Measurements from ENCODE around the gene PPOX.

The PPOX gene

GRCh38 chr1:161207173-161207572, 40.9 kb downstream of the PPOX start:
- WGBS, 2 experiments: 89 to 90% methylated on average over 8 of the region's 8 CpGs
- H3K27ac ChIP-seq (ENCODE audit: insufficient read depth, low read depth, low read length, poor library complexity, severe bottlenecking): no peak overlapping the region

GRCh38 chr1:161209790-161210409, 43.7 kb downstream of the PPOX start:
- 53 to 61% methylated on average over 10 to 11 of the region's 11 CpGs for WGBS, 2 experiments
- Histone ChIP-seq H3K4me1 (ENCODE audit: control insufficient read depth, insufficient read depth, low read length) (no peaks in the 10 kb centered on the region), H3K4me3 (ENCODE audit: insufficient read depth, low read depth, low read length) (no peak overlapping the region), H3K9me3 (ENCODE audit: control insufficient read depth, low read length) (no peaks in the 10 kb centered on the region), H3K27ac (ENCODE audit: insufficient read depth, low read depth, low read length, poor library complexity, severe bottlenecking) (no peak overlapping the region), H3K36me3 (ENCODE audit: control insufficient read depth, insufficient read depth, low read length) (peaks cover 61% of the 10 kb centered on the region), H3K27me3 (ENCODE audit: control insufficient read depth, insufficient read depth, low read length, poor library complexity, severe bottlenecking) (no peaks in the 10 kb centered on the region)

More at GRCh38 chr1:161207173-161207572, 40.9 kb downstream of the PPOX start:
- H3K9me3 ChIP-seq (ENCODE audit: control insufficient read depth, low read length): no peaks in the 10 kb centered on the region
- no peaks in the 10 kb centered on the region for H3K4me1 ChIP-seq (ENCODE audit: control insufficient read depth, insufficient read depth, low read length)
- H3K36me3 ChIP-seq (ENCODE audit: control insufficient read depth, insufficient read depth, low read length): peaks cover 43% of the 10 kb centered on the region
- no peaks in the 10 kb centered on the region for H3K27me3 ChIP-seq (ENCODE audit: control insufficient read depth, insufficient read depth, low read length, poor library complexity, severe bottlenecking)
- H3K4me3 ChIP-seq (ENCODE audit: insufficient read depth, low read depth, low read length): no peak overlapping the region

- Histone ChIP-seq H3K4me3 (ENCODE audit: insufficient read depth, low read depth, low read length) (no peak overlapping the region), H3K4me1 (ENCODE audit: control insufficient read depth, insufficient read depth, low read length) (no peaks in the 10 kb centered on the region), H3K9me3 (ENCODE audit: control insufficient read depth, low read length) (no peaks in the 10 kb centered on the region), H3K27ac (ENCODE audit: insufficient read depth, low read depth, low read length, poor library complexity, severe bottlenecking) (no peak overlapping the region), H3K27me3 (ENCODE audit: control insufficient read depth, insufficient read depth, low read length, poor library complexity, severe bottlenecking) (no peaks in the 10 kb centered on the region), H3K36me3 (ENCODE audit: control insufficient read depth, insufficient read depth, low read length) (peaks cover 41% of the 10 kb centered on the region)
- WGBS, 2 experiments: 94 to 96% methylated on average over 9 of the region's 9 CpGs
Observed at GRCh38 chr1:161214369-161214768, 48.1 kb downstream of the PPOX start.

GRCh38 chr1:161215076-161215475, 48.9 kb downstream of the PPOX start, which contains the start of gene FCER1G:
FCER1G (plus strand) TSS chr1:161215295; CDS start chr1:161215322, 27 bp downstream.
- no peak within 1 kb of the TSS for H3K27ac ChIP-seq (ENCODE audit: insufficient read depth, low read depth, low read length, poor library complexity, severe bottlenecking)
- H3K4me1 ChIP-seq (ENCODE audit: control insufficient read depth, insufficient read depth, low read length): no peaks in the 10 kb centered on the region
- H3K36me3 ChIP-seq (ENCODE audit: control insufficient read depth, insufficient read depth, low read length): peaks cover 40% of the 10 kb centered on the region
- H3K4me3 ChIP-seq (ENCODE audit: insufficient read depth, low read depth, low read length): no peak within 1 kb of the TSS
- H3K27me3 ChIP-seq (ENCODE audit: control insufficient read depth, insufficient read depth, low read length, poor library complexity, severe bottlenecking): no peaks in the 10 kb centered on the region
- no peaks in the 10 kb centered on the region for H3K9me3 ChIP-seq (ENCODE audit: control insufficient read depth, low read length)
- 95 to 96% methylated on average over 10 of the region's 10 CpGs for WGBS, 2 experiments

- WGBS, 2 experiments: 88 to 90% methylated on average over 7 of the region's 7 CpGs
- peaks cover 22% of the 10 kb centered on the region for H3K36me3 ChIP-seq (ENCODE audit: control insufficient read depth, insufficient read depth, low read length)
- no peak overlapping the region for H3K27ac ChIP-seq (ENCODE audit: insufficient read depth, low read depth, low read length, poor library complexity, severe bottlenecking)
- H3K9me3 ChIP-seq (ENCODE audit: control insufficient read depth, low read length): no peaks in the 10 kb centered on the region
- H3K4me3 ChIP-seq (ENCODE audit: insufficient read depth, low read depth, low read length): no peak overlapping the region
- H3K27me3 ChIP-seq (ENCODE audit: control insufficient read depth, insufficient read depth, low read length, poor library complexity, severe bottlenecking): no peaks in the 10 kb centered on the region
- H3K4me1 ChIP-seq (ENCODE audit: control insufficient read depth, insufficient read depth, low read length): no peaks in the 10 kb centered on the region
Observed at GRCh38 chr1:161216945-161217712, 50.9 kb downstream of the PPOX start.

GRCh38 chr1:161217831-161218230, 51.6 kb downstream of the PPOX start:
- Histone ChIP-seq H3K4me1 (ENCODE audit: control insufficient read depth, insufficient read depth, low read length) (no peaks in the 10 kb centered on the region), H3K9me3 (ENCODE audit: control insufficient read depth, low read length) (no peaks in the 10 kb centered on the region), H3K27ac (ENCODE audit: insufficient read depth, low read depth, low read length, poor library complexity, severe bottlenecking) (no peak overlapping the region), H3K36me3 (ENCODE audit: control insufficient read depth, insufficient read depth, low read length) (peaks cover 16% of the 10 kb centered on the region), H3K4me3 (ENCODE audit: insufficient read depth, low read depth, low read length) (no peak overlapping the region), H3K27me3 (ENCODE audit: control insufficient read depth, insufficient read depth, low read length, poor library complexity, severe bottlenecking) (no peaks in the 10 kb centered on the region)
- WGBS, 2 experiments: 86 to 88% methylated on average over 6 of the region's 6 CpGs

- Histone ChIP-seq H3K4me1 (ENCODE audit: control insufficient read depth, insufficient read depth, low read length) (no peaks in the 10 kb centered on the region), H3K9me3 (ENCODE audit: control insufficient read depth, low read length) (no peaks in the 10 kb centered on the region), H3K36me3 (ENCODE audit: control insufficient read depth, insufficient read depth, low read length) (peaks cover 10% of the 10 kb centered on the region), H3K4me3 (ENCODE audit: insufficient read depth, low read depth, low read length) (no peak overlapping the region), H3K27ac (ENCODE audit: insufficient read depth, low read depth, low read length, poor library complexity, severe bottlenecking) (no peak overlapping the region), H3K27me3 (ENCODE audit: control insufficient read depth, insufficient read depth, low read length, poor library complexity, severe bottlenecking) (no peaks in the 10 kb centered on the region)
- 88 to 90% methylated on average over 8 of the region's 8 CpGs for WGBS, 2 experiments
Observed at GRCh38 chr1:161218301-161219077, 52.3 kb downstream of the PPOX start.

GRCh38 chr1:161219078-161219892, 53.1 kb downstream of the PPOX start:
- 93 to 95% methylated on average over 5 of the region's 5 CpGs for WGBS, 2 experiments
- no peak overlapping the region for H3K27ac ChIP-seq (ENCODE audit: insufficient read depth, low read depth, low read length, poor library complexity, severe bottlenecking)
- H3K9me3 ChIP-seq (ENCODE audit: control insufficient read depth, low read length): no peaks in the 10 kb centered on the region
- H3K27me3 ChIP-seq (ENCODE audit: control insufficient read depth, insufficient read depth, low read length, poor library complexity, severe bottlenecking): no peaks in the 10 kb centered on the region
- no peak overlapping the region for H3K4me3 ChIP-seq (ENCODE audit: insufficient read depth, low read depth, low read length)
- H3K36me3 ChIP-seq (ENCODE audit: control insufficient read depth, insufficient read depth, low read length): peaks cover 3% of the 10 kb centered on the region
- no peaks in the 10 kb centered on the region for H3K4me1 ChIP-seq (ENCODE audit: control insufficient read depth, insufficient read depth, low read length)

- Histone ChIP-seq H3K36me3 (ENCODE audit: control insufficient read depth, insufficient read depth, low read length) (no peaks in the 10 kb centered on the region), H3K9me3 (ENCODE audit: control insufficient read depth, low read length) (no peaks in the 10 kb centered on the region), H3K27ac (ENCODE audit: insufficient read depth, low read depth, low read length, poor library complexity, severe bottlenecking) (no peak overlapping the region), H3K4me3 (ENCODE audit: insufficient read depth, low read depth, low read length) (no peak overlapping the region), H3K27me3 (ENCODE audit: control insufficient read depth, insufficient read depth, low read length, poor library complexity, severe bottlenecking) (no peaks in the 10 kb centered on the region), H3K4me1 (ENCODE audit: control insufficient read depth, insufficient read depth, low read length) (no peaks in the 10 kb centered on the region)
- WGBS, 2 experiments: 92 to 96% methylated on average over 5 of the region's 5 CpGs
Observed at GRCh38 chr1:161220002-161220401, 53.8 kb downstream of the PPOX start.
